BJ (cell line): Measurements from ENCODE around the gene ITGB4. TPM values are rescaled to one million over a fixed set of nuclear protein-coding genes. Genes with fewer than 3 reads are reported as not detected.

Experiments
- CTCF ChIA-PET: fragments of 350-600 bp; formaldehyde crosslinking; extraction: SDS; loops from one replicate; lab custom pipeline; 2021; ENCODE audit warnings: antibody characterized with exemption, inconsistent platforms; lab: Yijun Ruan, JAX
- POLR2A ChIA-PET: fragments of 300-600 bp; sonication (Branson Sonifier 250); formaldehyde crosslinking; extraction: SDS; loops from one replicate; lab custom pipeline; 2021; ENCODE audit warnings: antibody characterized with exemption; lab: Charles Lee
- DNase-seq: peaks from one replicate; pipeline ENCODE4 v3.0.0-alpha.2; 2011; ENCODE audit warnings: low read depth
- H3K27me3 ChIP-seq: 2 replicates; pipeline ENCODE4 v1.6.0; 2011; ENCODE audit warnings: low read length; ENCODE audit not compliant: control insufficient read depth, insufficient read depth
- H3K36me3 ChIP-seq: 2 replicates; pipeline ENCODE4 v1.5.1; 2011; ENCODE audit warnings: low read length; ENCODE audit not compliant: control insufficient read depth, insufficient read depth
- H3K4me3 ChIP-seq: 2 replicates; pipeline ENCODE4 v1.5.1; 2011; ENCODE audit warnings: low read depth, mild to moderate bottlenecking, control low read depth, low read length
- polyA plus RNA-seq: library from polyadenylated mRNA; depleted of rRNA; stranded (reverse); fragments of >200 nt; gene quantifications from 2 replicates; pipeline ENCODE4 v1.2.3, GENCODE V29; 2011
- TF ChIP-seq, protein P1 (sequence below): IDR thresholded peaks from 2 replicates; pipeline ENCODE4 v1.5.1; 2011; ENCODE audit warnings: low read depth, mild to moderate bottlenecking, control low read depth, inconsistent platforms, low read length, moderate library complexity; ENCODE audit not compliant: insufficient read depth

The ITGB4 gene
- polyA plus RNA-seq, 1 experiment: 2.3 TPM

DNA sequence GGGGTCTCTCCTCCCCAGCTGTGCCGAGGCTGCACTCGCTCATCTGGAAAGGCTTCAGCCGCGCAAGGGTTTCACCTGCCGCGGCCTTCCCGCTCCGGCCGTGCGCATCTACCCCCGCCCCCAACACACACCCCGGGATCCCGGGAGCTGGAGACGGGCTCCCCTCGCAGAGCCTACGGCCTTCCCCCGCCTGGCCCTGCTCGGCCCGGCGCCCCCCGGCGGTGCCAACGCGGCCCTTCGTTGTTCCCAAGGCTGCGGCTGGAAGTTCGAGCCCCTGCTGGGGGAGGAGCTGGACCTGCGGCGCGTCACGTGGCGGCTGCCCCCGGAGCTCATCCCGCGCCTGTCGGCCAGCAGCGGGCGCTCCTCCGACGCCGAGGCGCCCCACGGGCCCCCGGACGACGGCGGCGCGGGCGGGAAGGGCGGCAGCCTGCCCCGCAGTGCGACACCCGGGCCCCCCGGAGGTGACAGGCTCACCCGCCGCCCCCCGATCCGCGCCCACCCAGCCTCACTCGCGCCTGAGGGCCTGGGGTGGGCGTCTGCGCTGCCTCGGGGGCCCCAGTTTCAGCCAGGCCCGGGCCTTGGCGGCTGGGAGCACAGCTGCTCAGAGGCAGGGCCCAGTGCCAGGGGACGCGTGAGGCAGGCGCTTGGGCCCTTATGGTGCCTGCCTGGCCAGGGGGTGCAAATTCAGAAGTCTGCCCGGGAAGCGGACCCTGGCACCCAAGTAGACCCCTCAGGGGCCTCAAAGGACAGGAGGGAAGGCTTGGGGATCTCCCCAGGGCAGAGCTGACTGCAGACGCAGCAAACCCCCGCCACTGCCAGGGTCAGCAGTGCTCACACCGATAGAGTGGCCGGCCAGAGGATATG lies 32.5 kb downstream of the ITGB4 start:
- Histone ChIP-seq H3K36me3 (no peaks in the 10 kb centered on the region), H3K27me3 (no peaks in the 10 kb centered on the region), H3K4me3 (peak overlapping the region; percentile 53)
- CTCF ChIA-PET: interaction anchor here (0.5 to 14.2 kb wide), 46 partner anchors 9 to 483 kb away, joined by 3 to 607 read pairs (median 4); partner anchors contain the start of genes GALK1, MIF4GD, RECQL5 and SAP30BP
- POLR2A ChIA-PET: interaction anchor here (0.5 to 1.0 kb wide), 5 partner anchors 12 to 584 kb away, joined by 3 to 6 read pairs (median 4); no protein-coding TSS in a partner anchor
- no peak for DNase-seq
- TF ChIP-seq, protein P1, sequence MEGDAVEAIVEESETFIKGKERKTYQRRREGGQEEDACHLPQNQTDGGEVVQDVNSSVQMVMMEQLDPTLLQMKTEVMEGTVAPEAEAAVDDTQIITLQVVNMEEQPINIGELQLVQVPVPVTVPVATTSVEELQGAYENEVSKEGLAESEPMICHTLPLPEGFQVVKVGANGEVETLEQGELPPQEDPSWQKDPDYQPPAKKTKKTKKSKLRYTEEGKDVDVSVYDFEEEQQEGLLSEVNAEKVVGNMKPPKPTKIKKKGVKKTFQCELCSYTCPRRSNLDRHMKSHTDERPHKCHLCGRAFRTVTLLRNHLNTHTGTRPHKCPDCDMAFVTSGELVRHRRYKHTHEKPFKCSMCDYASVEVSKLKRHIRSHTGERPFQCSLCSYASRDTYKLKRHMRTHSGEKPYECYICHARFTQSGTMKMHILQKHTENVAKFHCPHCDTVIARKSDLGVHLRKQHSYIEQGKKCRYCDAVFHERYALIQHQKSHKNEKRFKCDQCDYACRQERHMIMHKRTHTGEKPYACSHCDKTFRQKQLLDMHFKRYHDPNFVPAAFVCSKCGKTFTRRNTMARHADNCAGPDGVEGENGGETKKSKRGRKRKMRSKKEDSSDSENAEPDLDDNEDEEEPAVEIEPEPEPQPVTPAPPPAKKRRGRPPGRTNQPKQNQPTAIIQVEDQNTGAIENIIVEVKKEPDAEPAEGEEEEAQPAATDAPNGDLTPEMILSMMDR: peak; percentile 45

DNA sequence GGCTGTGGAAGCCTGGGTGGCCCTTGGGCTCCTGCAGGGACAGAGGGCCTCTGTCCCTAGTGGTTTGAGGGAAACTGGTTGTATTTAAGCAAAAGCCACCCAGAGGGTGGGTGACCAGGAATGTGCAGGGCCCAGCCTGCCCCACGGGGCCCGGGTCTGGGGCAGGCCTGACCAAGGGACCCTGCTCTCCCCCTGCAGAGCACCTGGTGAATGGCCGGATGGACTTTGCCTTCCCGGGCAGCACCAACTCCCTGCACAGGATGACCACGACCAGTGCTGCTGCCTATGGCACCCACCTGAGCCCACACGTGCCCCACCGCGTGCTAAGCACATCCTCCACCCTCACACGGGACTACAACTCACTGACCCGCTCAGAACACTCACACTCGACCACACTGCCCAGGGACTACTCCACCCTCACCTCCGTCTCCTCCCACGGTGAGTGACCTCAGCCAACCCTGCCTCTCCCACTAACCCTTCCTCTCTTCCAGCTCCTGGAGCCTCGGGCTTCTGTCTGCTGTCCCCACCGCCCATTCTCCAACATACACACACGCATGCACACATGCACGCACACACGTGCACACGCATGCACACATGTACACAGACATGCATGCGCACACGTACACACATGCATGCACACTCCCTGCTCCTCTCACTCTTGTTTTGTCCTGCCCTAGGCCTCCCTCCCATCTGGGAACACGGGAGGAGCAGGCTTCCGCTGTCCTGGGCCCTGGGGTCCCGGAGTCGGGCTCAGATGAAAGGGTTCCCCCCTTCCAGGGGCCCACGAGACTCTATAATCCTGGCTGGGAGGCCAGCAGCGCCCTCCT lies 33.3 kb downstream of the ITGB4 start:
- H3K27me3 ChIP-seq: no peaks in the 10 kb centered on the region
- POLR2A ChIA-PET: no interaction called here
- TF ChIP-seq, protein P1: no peak
- no peak for DNase-seq
- no peak overlapping the region for H3K4me3 ChIP-seq
- peaks cover 1% of the 10 kb centered on the region; the same call in 1 of the 2 replicates for H3K36me3 ChIP-seq
- CTCF ChIA-PET: interaction anchor here (0.7 to 14.2 kb wide), 19 partner anchors 10 to 484 kb away, joined by 3 to 607 read pairs (median 7); partner anchors contain the start of genes GALK1, MIF4GD, RECQL5 and SAP30BP

DNA sequence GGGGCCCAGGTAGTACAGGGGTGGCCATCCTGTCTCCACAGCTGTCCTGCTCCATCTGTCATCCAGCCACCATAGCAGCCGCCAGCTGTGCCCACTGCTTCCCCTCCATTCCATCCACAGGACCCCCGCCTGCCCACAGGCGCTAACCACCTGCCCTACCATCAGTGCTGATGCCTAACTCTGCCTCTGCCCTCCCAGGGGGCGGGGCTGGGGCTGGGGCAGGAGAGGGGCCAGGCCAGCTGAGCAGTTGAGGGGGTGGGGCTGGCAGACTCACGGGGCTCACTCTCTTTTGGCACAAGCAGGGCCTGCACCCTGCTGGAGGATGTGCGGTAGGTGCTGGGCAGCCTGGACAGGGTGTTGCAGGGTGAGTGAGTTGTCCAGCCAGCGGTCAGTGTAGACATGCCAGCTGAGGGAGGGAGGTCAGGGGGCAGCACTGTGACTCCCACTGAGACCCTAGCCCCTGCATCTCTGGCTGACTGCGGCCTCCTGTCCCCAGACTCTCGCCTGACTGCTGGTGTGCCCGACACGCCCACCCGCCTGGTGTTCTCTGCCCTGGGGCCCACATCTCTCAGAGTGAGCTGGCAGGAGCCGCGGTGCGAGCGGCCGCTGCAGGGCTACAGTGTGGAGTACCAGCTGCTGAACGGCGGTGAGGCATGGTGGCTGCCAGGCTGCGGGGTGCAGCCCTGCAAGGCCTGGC lies 34.1 kb downstream of the ITGB4 start:
- DNase-seq: no peak
- POLR2A ChIA-PET: no interaction called here
- TF ChIP-seq, protein P1: no peak
- H3K36me3 ChIP-seq: peaks cover 1% of the 10 kb centered on the region; the same call in 1 of the 2 replicates
- no peaks in the 10 kb centered on the region for H3K27me3 ChIP-seq
- CTCF ChIA-PET: interaction anchor here (0.9 to 14.2 kb wide), 6 partner anchors 9 to 142 kb away, joined by 3 to 607 read pairs (median 30); partner anchors contain the start of genes GALK1, SMIM5 and TRIM65
- H3K4me3 ChIP-seq: no peak overlapping the region

DNA sequence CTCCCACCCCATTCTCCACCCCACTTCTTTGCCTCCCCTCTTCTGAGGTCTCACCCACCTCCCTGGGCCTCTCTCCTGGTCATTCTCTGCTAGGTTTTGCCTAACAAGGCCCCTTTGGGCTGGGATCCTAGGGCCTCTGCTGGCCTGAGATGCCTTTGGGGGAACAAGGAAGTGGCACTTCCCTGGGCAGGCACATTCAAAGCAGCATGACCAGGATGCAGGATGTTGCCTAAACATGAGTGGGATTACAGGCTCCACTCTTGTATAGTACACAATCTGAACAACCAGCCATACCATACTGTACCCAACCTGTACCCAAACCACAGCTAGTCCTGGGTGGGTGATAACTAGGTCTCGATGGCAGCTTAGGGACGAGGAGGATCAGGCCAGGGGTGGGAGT lies 34.7 kb downstream of the ITGB4 start:
- H3K36me3 ChIP-seq: peaks cover 1% of the 10 kb centered on the region; the same call in 1 of the 2 replicates
- no peak overlapping the region for H3K4me3 ChIP-seq
- no peak for DNase-seq
- TF ChIP-seq, protein P1: no peak
- ChIA-PET POLR2A (no interaction called here), CTCF (interaction anchor here (0.9 to 1.6 kb wide), 2 partner anchors 72 to 123 kb away, joined by 3 to 5 read pairs; partner anchors contain the start of gene SMIM5)
- H3K27me3 ChIP-seq: no peaks in the 10 kb centered on the region
